Body of pancreas (tissue), 4 donors: ENCODE data around the gene IFNG-AS1.

ENCODE experiments used
- CTCF ChIP-seq, 7 experiments: fragments of 450-650 bp in 4 of 7; fragments of 200-600 bp in 3 of 7; sonication (generic) in 3 of 7; IDR thresholded peaks; one replicate each; pipeline ENCODE4 v1.5.1; 2016 to 2019; ENCODE audit warnings: antibody characterized with exemption in 7 of 7
- POLR2A ChIP-seq, 3 donors: fragments of 450-650 bp; IDR thresholded peaks; one replicate each; pipeline ENCODE4 v1.6.1; 2016; ENCODE audit warnings: antibody characterized with exemption in 3 of 3, mild to moderate bottlenecking in 2 of 3

DNA sequence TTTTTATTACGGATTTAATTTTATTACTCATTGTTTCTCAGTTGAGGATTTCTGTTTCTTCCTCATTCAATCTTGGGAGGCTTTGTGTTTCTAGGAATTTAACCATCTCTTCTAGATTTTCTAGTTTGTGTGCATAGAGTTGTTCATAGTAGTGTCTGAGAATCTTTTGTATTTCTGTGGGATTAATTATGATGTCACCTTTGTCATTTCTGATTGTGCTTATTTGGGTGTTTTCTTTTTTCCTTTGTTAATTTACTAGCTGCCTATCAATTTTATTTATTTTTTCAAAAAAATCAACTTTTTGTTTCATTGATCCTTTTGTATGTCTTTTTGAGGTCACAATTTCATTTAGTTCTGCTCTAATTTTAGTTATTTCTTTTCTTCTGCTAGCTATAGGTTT is 75.9 kb downstream of the IFNG-AS1 start:
- TF ChIP-seq CTCF (IDR thresholded peaks at IDR 0.05): no peak
- TF ChIP-seq POLR2A (IDR thresholded peaks at IDR 0.05): no peak
